AG20443 (cell line): ENCODE measurements around the gene ZNF486.
"Not testable (repeated sequence)": the region's sequence is repeated elsewhere in the genome, so short reads cannot be mapped to it uniquely, and the experiment has no call there.

Experiments used
- DNase-seq: peaks from one replicate; pipeline ENCODE4 v3.0.0; 2012; ENCODE audit warnings: low spot score, mixed read lengths

Gene ZNF486

GRCh38 chr19:20167020-20167644 is at the start of gene ZNF486:
Gene ZNF486 (plus strand): TSS chr19:20167214. CDS start chr19:20167331, 117 bp downstream.
- peak; percentile 90 for DNase-seq

- not testable (repeated sequence) for DNase-seq
Observed at GRCh38 chr19:20118064-20118839, 48.8 kb upstream of the ZNF486 start.

- no peak for DNase-seq
Observed at GRCh38 chr19:20124879-20125278, 42.1 kb upstream of the ZNF486 start.

GRCh38 chr19:20132933-20133332 is 34.1 kb upstream of the ZNF486 start:
- DNase-seq: not testable (repeated sequence)

GRCh38 chr19:20137714-20138113 is 29.3 kb upstream of the ZNF486 start:
- DNase-seq: not testable (repeated sequence)

- no peak for DNase-seq
Observed at GRCh38 chr19:20151617-20152145, 15.3 kb upstream of the ZNF486 start.

- not testable (repeated sequence) for DNase-seq
Observed at GRCh38 chr19:20152506-20152905, 14.5 kb upstream of the ZNF486 start.

GRCh38 chr19:20153281-20153680 is 13.7 kb upstream of the ZNF486 start:
- DNase-seq: no peak

GRCh38 chr19:20154636-20155035 is 12.4 kb upstream of the ZNF486 start:
- DNase-seq: no peak

GRCh38 chr19:20162821-20163220 is 4.2 kb upstream of the ZNF486 start:
- no peak for DNase-seq

GRCh38 chr19:20164456-20164855 is 2.6 kb upstream of the ZNF486 start:
- DNase-seq: no peak

- DNase-seq: no peak
Observed at GRCh38 chr19:20165971-20166592, 932 bp upstream of the ZNF486 start.

- peak; percentile 14 for DNase-seq
Observed at GRCh38 chr19:20167651-20168122, 673 bp downstream of the ZNF486 start.

GRCh38 chr19:20171285-20171684 is 4.3 kb downstream of the ZNF486 start:
- no peak for DNase-seq

GRCh38 chr19:20175848-20176247 is 8.8 kb downstream of the ZNF486 start:
- DNase-seq: not testable (repeated sequence)

GRCh38 chr19:20179956-20180355 is 12.9 kb downstream of the ZNF486 start:
- not testable (repeated sequence) for DNase-seq

GRCh38 chr19:20182222-20182785 is 15.3 kb downstream of the ZNF486 start:
- DNase-seq: no peak

- DNase-seq: peak; percentile 8
Observed at GRCh38 chr19:20186174-20186573, 19.2 kb downstream of the ZNF486 start.

- DNase-seq: no peak
Observed at GRCh38 chr19:20197747-20198146, 30.7 kb downstream of the ZNF486 start.

- no peak for DNase-seq
Observed at GRCh38 chr19:20209051-20209450, 42.0 kb downstream of the ZNF486 start.

- not testable (repeated sequence) for DNase-seq
Observed at GRCh38 chr19:20214366-20214765, 47.4 kb downstream of the ZNF486 start.

- DNase-seq: not testable (repeated sequence)
Observed at GRCh38 chr19:20221605-20222004, 54.6 kb downstream of the ZNF486 start.
